MM.1S (cell line): ENCODE results near the gene CRB1.

ENCODE experiments used
- DNase-seq: peaks from one replicate; pipeline ENCODE4 v3.0.0-alpha.2; 2015
- H2AFZ ChIP-seq: fragments of 300-600 bp; sonication (generic); 2 replicates; pipeline ENCODE4 v1.6.0; 2016; ENCODE audit warnings: antibody characterized with exemption, low read length
- H3F3A ChIP-seq: fragments of 300-600 bp; sonication (generic); 2 replicates; pipeline ENCODE4 v1.6.1; 2016; ENCODE audit warnings: mild to moderate bottlenecking, antibody characterized with exemption, low read length, moderate library complexity, mixed read lengths; ENCODE audit not compliant: insufficient read depth
- H3K27ac ChIP-seq: fragments of 300-600 bp; sonication (generic); 2 replicates; pipeline ENCODE4 v1.5.1; 2016; ENCODE audit warnings: mild to moderate bottlenecking, low read length
- H3K27me3 ChIP-seq: fragments of 300-600 bp; sonication (generic); replicated peaks from 2 replicates; pipeline ENCODE4 v1.6.0; 2016; ENCODE audit warnings: low read length; ENCODE audit not compliant: insufficient read depth
- H3K36me3 ChIP-seq: fragments of 300-600 bp; sonication (generic); replicated peaks from 2 replicates; pipeline ENCODE4 v1.6.1; 2016; ENCODE audit warnings: mild to moderate bottlenecking, low read length, mixed read lengths; ENCODE audit not compliant: insufficient read depth
- H3K4me1 ChIP-seq: fragments of 300-600 bp; sonication (generic); 2 replicates; pipeline ENCODE4 v1.6.1; 2016; ENCODE audit warnings: low read length, mixed read lengths
- H3K4me2 ChIP-seq: fragments of 300-600 bp; sonication (generic); 2 replicates; pipeline ENCODE4 v1.6.0; 2016; ENCODE audit warnings: low read depth, low read length
- H3K4me3 ChIP-seq: fragments of 300-600 bp; sonication (generic); 2 replicates; pipeline ENCODE4 v1.5.1; 2016; ENCODE audit warnings: low read length, mixed read lengths
- H3K79me2 ChIP-seq: fragments of 300-600 bp; sonication (generic); 2 replicates; pipeline ENCODE4 v1.6.1; 2016; ENCODE audit warnings: mixed run types, low read length, mixed read lengths
- H3K9ac ChIP-seq: fragments of 300-600 bp; sonication (generic); 2 replicates; pipeline ENCODE4 v1.6.1; 2016; ENCODE audit warnings: low read length, mixed read lengths
- H3K9me2 ChIP-seq: fragments of 300-600 bp; sonication (generic); replicated peaks from 2 replicates; pipeline ENCODE4 v1.6.1; 2016; ENCODE audit warnings: mild to moderate bottlenecking, low read length, mixed read lengths; ENCODE audit not compliant: insufficient read depth
- H3K9me3 ChIP-seq: fragments of 300-600 bp; sonication (generic); replicated peaks from 2 replicates; pipeline ENCODE4 v1.6.1; 2016; ENCODE audit warnings: mild to moderate bottlenecking, low read length, mixed read lengths; ENCODE audit not compliant: insufficient read depth
- H4K20me1 ChIP-seq: fragments of 300-600 bp; sonication (generic); 2 replicates; pipeline ENCODE4 v1.6.1; 2016; ENCODE audit warnings: mild to moderate bottlenecking, low read length, moderate library complexity, mixed read lengths; ENCODE audit not compliant: insufficient read depth
- EZH2 ChIP-seq: fragments of 300-600 bp; sonication (generic); optimal IDR thresholded peaks from 2 replicates; pipeline ENCODE3; 2017; ENCODE audit warnings: low read depth, mild to moderate bottlenecking, antibody characterized with exemption, low read length, mixed read lengths
- EZH2phosphoT487 ChIP-seq: fragments of 300-600 bp; sonication (generic); IDR thresholded peaks from 2 replicates; pipeline ENCODE4 v1.6.1; 2018; ENCODE audit warnings: antibody characterized with exemption, low read length
- TF ChIP-seq, protein P1 (sequence below): fragments of 300-600 bp; sonication (generic); IDR thresholded peaks from 2 replicates; pipeline ENCODE4 v1.5.1; 2016; ENCODE audit warnings: antibody characterized with exemption, low read length, mixed read lengths

The CRB1 gene

DNA sequence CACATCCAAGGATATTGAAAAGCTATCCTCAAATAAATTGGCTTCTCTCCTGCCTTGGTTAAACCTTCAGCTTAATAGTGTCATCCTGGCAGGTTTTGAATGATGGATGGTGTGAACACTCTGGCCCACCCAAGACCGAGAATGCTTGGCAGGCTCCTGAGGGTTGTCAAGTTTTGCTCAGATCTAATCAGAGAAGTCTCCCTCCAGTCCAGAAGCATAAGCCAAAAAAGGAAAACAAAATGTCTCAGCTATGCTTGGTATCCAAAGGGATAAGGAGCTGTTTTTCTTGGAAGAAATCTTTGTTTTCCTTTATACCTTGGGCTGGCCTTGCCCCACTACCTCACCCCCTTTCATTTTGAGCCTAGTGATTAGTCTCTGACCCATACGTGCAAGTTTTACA is 172.7 kb downstream of the CRB1 start:
- H3K79me2 ChIP-seq = no peaks in the 10 kb centered on the region
- H3F3A ChIP-seq = no peaks in the 10 kb centered on the region
- no peak overlapping the region for H3K27ac ChIP-seq
- no peaks in the 10 kb centered on the region for H3K9me3 ChIP-seq
- H3K9ac ChIP-seq = no peak overlapping the region
- H3K4me2 ChIP-seq = no peak overlapping the region
- H3K4me3 ChIP-seq = no peak overlapping the region
- no peaks in the 10 kb centered on the region for H3K9me2 ChIP-seq
- H4K20me1 ChIP-seq = no peaks in the 10 kb centered on the region
- DNase-seq = no peak
- no peaks in the 10 kb centered on the region for H3K36me3 ChIP-seq
- no peaks in the 10 kb centered on the region for H3K4me1 ChIP-seq
- no peaks in the 10 kb centered on the region for H3K27me3 ChIP-seq
- H2AFZ ChIP-seq = no peak overlapping the region
- TF ChIP-seq, protein P1, sequence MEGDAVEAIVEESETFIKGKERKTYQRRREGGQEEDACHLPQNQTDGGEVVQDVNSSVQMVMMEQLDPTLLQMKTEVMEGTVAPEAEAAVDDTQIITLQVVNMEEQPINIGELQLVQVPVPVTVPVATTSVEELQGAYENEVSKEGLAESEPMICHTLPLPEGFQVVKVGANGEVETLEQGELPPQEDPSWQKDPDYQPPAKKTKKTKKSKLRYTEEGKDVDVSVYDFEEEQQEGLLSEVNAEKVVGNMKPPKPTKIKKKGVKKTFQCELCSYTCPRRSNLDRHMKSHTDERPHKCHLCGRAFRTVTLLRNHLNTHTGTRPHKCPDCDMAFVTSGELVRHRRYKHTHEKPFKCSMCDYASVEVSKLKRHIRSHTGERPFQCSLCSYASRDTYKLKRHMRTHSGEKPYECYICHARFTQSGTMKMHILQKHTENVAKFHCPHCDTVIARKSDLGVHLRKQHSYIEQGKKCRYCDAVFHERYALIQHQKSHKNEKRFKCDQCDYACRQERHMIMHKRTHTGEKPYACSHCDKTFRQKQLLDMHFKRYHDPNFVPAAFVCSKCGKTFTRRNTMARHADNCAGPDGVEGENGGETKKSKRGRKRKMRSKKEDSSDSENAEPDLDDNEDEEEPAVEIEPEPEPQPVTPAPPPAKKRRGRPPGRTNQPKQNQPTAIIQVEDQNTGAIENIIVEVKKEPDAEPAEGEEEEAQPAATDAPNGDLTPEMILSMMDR = no peak

DNA sequence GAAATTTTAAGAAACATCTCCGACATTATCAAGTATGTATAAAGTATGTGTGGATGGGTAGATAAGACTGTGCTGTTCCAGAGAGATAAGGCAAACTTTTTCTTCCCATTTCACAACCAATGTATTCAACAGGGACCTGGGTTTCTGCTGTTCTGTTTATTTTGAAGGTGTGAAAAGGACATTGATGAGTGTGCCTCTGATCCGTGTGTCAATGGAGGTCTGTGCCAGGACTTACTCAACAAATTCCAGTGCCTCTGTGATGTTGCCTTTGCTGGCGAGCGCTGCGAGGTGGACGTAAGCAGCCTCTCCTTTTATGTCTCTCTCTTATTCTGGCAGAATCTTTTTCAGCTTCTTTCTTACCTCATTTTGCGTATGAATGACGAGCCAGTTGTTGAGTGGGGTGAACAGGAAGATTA is 174.0 kb downstream of the CRB1 start:
- no peak overlapping the region for H3K4me3 ChIP-seq
- no peak overlapping the region for H2AFZ ChIP-seq
- H3K27ac ChIP-seq = no peak overlapping the region
- H3K4me1 ChIP-seq = no peaks in the 10 kb centered on the region
- H3K4me2 ChIP-seq = no peak overlapping the region
- H3K9ac ChIP-seq = no peak overlapping the region
- H3K79me2 ChIP-seq = no peaks in the 10 kb centered on the region
- TF ChIP-seq EZH2phosphoT487 (no peak), EZH2 (no peak)
- TF ChIP-seq, protein P1 = no peak
- DNase-seq = no peak
- H4K20me1 ChIP-seq = no peaks in the 10 kb centered on the region
- no peaks in the 10 kb centered on the region for H3K9me3 ChIP-seq
- H3F3A ChIP-seq = no peaks in the 10 kb centered on the region
- H3K36me3 ChIP-seq = no peaks in the 10 kb centered on the region
- no peaks in the 10 kb centered on the region for H3K9me2 ChIP-seq
- no peaks in the 10 kb centered on the region for H3K27me3 ChIP-seq

DNA sequence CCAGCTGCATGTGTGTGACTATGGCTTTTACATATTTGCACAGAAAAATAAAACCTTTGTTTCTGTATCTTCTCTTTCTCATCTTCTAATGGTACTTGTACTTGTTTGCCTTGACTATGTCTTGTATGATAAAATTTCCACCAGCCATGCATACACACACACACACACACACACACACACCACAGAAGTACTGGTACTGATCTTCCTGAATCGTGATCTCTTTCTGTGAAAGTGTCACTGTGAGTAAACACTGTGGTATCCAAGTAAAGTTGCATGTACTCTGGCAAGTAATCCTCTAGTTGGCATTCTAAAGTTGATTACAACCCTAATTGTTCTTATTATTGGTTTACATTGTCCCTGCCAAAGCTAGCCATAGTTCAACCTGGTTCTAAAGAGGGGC is 176.7 kb downstream of the CRB1 start:
- Histone ChIP-seq H3F3A (no peaks in the 10 kb centered on the region), H3K9me3 (no peaks in the 10 kb centered on the region), H3K4me3 (no peak overlapping the region), H2AFZ (no peak overlapping the region), H3K27ac (no peak overlapping the region), H3K79me2 (no peaks in the 10 kb centered on the region), H4K20me1 (no peaks in the 10 kb centered on the region), H3K9ac (no peak overlapping the region), H3K4me2 (no peak overlapping the region), H3K27me3 (no peaks in the 10 kb centered on the region), H3K36me3 (no peaks in the 10 kb centered on the region), H3K9me2 (no peaks in the 10 kb centered on the region), H3K4me1 (no peaks in the 10 kb centered on the region)
- TF ChIP-seq, protein P1 = no peak
- no peak for TF ChIP-seq EZH2
- TF ChIP-seq EZH2phosphoT487 = no peak
- no peak for DNase-seq
